GM18861 (cell line): ENCODE measurements around the gene CACNA1D.

Experiments
- ATAC-seq: cut with Tn5 transposase; IDR thresholded peaks from one replicate; pipeline ENCODE4 v1.9.1; 2021; ENCODE audit not compliant: unreplicated experiment

The CACNA1D gene

DNA sequence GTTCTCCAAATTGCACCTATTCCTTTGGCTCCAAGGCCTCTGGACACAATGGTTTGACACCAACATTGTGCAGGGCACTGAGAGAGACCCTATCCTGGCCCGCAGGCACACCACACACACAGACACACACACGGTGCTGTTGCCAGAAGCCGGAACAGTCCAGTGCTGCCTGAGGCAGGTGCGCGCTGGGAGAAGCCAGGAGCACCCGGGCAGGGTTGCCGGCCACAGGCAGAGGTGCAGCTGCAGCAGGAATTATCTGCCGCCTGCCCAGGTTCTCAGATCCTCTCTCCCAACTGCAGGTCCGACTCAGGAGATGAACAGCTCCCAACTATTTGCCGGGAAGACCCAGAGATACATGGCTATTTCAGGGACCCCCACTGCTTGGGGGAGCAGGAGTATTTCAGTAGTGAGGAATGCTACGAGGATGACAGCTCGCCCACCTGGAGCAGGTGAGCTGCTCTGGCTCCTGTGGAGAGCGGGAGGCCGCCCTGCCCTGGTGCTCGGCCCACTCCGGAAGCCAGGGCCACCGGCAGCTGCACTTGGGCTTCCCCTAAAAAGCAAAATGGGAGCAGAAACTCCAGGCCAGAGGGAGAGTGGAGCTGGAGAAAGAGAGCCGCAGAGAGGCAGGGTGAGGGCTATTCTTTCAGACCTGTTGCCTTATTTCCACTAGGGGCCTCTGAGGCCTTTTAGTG lies 308.9 kb downstream of the CACNA1D start:
- ATAC-seq: no peak

DNA sequence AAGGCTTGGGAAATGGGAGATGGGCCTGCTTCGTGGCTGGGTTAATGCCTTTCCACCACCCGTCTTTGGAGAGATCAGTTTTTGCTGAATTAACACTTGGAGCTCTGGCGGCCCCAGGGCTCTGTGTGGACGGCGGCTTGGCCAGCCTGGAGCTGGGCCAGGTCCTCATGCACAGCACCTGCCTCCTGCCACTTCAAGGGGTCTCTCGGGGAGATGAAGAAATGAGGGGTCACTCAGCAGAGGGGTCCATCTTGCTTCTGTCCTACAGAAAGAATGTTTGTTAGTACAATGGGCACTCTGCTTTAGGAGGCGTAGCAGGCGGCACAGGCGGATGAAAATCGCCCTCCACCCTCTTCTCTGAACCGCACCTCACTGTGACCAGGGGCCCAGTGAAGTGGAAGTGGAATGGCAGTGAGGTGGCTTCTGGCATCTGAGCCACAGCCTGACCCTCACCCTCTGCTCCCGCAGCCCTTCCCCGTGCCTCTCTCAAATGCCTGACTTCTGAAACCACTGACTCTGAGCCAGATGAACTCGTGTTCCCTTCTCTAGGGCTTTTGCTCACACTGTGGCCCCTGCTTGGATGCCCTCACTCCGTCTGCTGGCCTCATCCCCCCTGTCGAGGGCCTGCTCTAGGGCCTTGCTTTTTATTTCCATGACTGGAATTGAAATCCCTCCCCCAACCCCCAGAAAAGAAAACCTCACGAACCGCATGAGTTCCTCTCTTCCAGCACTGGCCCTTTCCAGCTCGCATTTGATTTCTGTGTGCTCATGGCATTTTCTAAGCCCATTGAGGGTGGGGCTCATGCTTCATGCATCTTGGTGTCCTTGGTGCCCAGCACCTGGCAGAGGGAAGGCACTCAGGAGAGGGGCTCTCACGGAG lies 309.6 kb downstream of the CACNA1D start:
- no peak for ATAC-seq

DNA sequence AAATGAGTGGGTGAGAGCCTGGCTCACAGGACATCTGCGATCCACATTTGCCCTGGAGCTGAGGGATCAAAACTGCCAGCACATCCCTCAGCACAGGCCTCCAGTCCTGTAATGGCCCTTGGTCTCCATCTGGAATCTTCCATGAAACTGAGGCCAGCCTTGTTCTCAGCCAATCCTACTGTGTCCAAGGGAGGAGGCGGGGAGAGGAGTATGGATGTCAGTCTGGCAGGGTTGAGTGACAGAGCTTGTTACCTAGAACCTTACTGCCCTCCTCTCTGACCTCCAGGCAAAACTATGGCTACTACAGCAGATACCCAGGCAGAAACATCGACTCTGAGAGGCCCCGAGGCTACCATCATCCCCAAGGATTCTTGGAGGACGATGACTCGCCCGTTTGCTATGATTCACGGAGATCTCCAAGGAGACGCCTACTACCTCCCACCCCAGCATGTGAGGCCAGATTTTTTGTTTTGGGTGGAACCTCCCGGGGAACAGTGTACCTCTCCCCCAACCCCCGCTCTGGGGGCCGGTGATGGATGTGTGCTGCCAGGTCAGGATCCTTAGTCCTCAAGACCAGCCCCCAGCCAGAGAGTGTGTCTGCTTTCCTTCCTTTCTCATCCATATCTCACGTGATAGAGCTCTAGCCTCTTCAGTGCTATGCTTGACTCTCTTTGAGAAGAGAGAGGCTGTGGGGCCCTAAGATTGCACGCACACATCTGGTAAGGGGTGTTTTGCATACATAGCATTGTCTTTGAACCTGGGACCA lies 310.5 kb downstream of the CACNA1D start:
- peak; percentile 68 for ATAC-seq

DNA sequence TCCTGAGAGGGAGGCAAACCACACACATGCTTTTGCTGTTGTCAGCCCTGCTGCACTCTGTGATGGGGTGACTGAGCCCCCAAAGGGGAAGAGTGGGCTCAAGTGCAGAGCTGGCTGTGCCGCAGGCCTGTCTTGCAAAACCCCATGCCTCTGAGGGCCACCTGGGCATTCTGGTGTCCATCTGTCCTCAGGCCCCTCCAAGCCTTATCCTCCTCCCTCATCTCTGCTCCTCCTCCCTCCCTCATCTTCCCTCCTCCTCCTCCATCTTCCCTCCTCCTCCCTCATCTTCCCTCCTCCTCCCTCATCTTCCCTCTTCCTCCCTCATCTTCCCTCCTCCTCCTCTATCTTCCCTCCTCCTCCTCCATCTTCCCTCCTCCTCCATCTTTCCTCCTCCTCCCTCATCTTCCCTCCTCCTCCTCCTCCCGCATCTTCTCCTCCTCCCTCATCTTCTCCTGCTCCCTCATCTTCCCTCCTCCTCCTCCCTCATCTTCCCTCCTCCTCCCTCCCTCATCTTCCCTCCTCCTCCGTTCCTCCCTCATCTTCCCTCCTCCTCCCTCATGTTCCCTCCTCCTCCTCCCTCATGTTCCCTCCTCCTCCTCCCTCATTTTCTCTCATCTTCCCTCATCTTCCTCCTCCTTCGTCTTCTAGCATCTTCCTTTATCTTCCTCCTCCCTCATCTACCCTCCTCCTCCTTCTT lies 311.2 kb downstream of the CACNA1D start:
- no peak for ATAC-seq

DNA sequence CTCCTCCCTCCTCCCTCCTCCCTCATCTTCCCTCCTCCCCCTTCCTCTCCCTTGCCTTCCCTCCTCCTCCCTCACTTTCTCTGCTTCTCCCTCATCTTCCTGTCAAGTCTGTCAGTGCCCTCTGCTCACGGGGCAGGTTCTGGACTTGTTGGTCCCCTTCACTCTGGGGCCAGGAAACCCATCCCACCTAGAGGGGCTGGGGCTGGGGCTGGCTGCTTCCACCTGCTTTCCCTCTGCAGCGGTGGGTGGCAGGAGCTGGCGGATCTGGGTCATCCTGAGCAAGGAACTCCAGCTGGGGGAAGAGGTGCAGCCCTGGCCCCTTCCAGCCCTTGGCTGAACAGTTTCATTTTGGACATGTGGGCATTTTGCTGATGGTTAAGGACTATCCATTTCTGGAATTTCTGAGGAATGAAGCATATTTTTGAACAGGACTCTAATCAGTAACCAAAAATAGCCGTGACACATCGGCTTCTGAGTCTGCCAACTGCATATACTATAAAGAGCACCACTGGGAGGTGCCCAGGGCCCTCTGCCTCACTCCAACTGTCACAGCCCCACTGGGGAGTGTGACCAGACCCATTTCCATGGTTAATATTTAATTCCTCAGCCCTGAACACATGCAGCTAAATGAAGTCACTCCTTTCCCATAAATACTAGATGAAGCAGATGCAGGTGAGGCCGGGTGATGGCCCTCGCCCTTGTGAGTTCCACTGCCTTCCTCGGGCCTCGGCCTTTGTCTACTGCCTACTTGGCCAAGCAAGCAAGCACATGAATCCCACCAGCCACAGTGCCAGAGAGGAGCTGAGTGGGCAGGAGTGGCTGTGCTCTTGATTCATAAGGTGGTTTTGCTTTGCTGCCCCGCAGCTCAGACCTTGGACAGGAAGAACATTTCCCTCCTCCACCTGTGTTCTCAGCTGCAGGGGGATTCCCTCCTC lies 312.0 kb downstream of the CACNA1D start:
- peak; percentile 52 for ATAC-seq

DNA sequence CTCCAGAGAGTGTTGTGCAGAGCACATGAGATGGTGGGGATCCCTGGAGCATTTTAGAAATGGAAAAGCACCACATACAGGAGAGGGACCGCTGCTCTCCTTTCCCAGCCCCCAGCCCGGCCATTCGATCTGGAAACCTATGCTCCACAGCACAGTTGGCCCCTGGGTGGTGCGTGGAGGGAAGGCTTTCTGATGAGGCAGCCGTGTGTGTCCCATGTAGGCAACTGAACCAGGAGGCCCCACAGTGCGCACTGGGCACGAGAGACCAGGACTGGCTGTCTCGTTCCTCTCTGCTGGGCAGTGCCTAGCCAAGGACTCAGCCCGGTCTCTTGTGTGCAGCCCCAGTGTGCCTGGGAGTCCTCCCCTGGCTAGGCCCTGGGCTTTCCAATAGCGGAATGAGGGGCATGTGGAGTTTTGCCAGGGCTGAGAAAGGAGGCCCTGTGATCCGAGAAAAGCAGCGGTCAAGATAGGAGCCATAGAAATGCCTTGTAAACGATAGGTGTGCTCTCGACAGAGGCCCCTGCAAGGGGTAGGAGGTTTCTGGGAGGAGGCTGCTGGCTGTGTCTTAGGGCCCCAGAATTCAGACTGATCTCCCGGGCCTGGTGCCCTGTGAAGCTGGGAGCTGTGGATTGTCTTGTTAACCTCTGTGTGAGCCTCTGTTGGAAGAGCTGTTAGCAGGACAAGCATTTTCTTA lies 312.9 kb downstream of the CACNA1D start:
- ATAC-seq: no peak

DNA sequence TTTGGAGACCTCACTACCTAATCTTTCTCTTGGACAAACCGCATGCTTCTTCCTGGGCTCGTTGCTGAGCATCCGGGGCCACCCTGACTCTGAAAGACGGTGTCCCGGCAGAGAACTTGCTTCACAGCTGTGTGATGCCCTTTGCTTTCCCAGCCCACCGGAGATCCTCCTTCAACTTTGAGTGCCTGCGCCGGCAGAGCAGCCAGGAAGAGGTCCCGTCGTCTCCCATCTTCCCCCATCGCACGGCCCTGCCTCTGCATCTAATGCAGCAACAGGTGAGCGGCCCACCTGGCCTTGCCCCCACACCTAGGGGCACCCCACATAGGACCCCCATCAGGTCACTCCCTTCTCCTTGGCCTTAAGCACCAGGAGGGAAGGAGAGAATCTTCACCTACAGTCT lies 314.1 kb downstream of the CACNA1D start:
- no peak for ATAC-seq

DNA sequence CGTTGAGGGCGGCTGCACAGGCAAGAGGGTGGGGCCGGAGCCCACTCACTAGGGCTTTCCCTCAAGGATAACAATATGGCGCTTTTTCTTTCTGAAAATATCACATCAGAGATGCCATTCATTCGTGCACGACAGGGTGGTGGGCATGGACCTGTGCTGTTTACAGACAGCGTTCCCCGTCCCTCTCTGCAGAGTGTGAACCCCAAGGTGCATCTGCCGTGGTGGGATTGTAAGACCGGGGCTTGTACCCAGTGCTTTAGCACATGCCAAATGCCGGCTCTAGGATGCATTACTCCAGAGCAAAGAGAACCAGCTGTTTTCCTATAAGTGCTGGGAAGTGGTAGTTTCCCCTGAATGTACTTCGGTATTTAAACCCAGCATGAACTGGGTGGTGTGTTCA lies 314.9 kb downstream of the CACNA1D start:
- ATAC-seq: no peak

DNA sequence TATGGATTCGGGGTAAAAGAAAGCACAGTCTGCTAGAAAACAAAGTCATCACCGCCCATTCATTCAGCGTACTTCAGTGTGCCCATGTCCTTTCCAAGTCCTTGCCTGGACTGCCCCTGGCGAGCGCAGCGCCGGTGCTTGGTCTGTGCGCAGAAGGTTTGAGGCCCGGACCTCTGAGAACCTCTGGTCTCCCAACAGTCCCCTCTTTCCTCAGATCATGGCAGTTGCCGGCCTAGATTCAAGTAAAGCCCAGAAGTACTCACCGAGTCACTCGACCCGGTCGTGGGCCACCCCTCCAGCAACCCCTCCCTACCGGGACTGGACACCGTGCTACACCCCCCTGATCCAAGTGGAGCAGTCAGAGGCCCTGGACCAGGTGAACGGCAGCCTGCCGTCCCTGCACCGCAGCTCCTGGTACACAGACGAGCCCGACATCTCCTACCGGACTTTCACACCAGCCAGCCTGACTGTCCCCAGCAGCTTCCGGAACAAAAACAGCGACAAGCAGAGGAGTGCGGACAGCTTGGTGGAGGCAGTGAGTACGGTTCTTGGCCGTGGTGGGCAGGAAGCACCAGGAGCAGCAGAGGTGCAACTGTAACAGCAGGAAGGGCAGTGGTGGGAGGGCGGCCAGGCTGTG lies 315.5 kb downstream of the CACNA1D start:
- no peak for ATAC-seq

DNA sequence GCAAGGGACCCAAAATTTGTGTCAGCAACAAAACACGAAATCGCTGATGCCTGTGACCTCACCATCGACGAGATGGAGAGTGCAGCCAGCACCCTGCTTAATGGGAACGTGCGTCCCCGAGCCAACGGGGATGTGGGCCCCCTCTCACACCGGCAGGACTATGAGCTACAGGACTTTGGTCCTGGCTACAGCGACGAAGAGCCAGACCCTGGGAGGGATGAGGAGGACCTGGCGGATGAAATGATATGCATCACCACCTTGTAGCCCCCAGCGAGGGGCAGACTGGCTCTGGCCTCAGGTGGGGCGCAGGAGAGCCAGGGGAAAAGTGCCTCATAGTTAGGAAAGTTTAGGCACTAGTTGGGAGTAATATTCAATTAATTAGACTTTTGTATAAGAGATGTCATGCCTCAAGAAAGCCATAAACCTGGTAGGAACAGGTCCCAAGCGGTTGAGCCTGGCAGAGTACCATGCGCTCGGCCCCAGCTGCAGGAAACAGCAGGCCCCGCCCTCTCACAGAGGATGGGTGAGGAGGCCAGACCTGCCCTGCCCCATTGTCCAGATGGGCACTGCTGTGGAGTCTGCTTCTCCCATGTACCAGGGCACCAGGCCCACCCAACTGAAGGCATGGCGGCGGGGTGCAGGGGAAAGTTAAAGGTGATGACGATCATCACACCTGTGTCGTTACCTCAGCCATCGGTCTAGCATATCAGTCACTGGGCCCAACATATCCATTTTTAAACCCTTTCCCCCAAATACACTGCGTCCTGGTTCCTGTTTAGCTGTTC lies 316.9 kb downstream of the CACNA1D start:
- ATAC-seq: no peak

DNA sequence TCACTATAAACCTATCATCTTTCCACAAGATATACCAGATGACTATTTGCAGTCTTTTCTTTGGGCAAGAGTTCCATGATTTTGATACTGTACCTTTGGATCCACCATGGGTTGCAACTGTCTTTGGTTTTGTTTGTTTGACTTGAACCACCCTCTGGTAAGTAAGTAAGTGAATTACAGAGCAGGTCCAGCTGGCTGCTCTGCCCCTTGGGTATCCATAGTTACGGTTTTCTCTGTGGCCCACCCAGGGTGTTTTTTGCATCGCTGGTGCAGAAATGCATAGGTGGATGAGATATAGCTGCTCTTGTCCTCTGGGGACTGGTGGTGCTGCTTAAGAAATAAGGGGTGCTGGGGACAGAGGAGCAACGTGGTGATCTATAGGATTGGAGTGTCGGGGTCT lies 318.0 kb downstream of the CACNA1D start:
- ATAC-seq: no peak

DNA sequence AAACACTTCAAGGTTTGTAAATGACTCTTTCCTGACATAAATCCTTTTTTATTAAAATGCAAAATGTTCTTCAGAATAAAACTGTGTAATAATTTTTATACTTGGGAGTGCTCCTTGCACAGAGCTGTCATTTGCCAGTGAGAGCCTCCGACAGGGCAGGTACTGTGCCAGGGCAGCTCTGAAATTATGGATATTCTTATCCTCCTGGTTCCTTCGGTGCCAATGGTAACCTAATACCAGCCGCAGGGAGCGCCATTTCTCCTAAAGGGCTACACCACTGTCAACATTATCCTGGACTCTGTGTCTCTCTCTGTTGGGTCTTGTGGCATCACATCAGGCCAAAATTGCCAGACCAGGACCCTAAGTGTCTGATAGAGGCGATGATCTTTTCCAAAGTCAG lies 318.8 kb downstream of the CACNA1D start:
- ATAC-seq: no peak

DNA sequence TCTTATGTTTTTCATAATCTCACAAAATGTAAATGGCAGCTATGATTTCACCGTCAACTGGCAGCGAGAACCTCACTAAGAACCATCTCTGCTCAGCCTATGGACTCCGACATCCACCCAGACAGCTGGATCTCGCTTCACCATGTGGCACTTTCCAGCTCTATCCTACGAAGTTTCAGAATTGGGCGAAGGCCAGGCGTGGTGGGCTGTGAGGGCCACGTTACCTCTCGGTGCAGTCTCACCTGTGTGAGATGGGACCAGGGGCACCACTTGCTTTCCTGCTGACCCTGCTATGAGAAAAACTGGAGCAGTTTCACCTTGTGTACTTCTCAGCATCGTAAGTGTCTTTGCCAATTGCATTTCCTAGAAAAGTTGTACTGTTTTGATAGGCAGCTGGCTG lies 319.5 kb downstream of the CACNA1D start:
- no peak for ATAC-seq

DNA sequence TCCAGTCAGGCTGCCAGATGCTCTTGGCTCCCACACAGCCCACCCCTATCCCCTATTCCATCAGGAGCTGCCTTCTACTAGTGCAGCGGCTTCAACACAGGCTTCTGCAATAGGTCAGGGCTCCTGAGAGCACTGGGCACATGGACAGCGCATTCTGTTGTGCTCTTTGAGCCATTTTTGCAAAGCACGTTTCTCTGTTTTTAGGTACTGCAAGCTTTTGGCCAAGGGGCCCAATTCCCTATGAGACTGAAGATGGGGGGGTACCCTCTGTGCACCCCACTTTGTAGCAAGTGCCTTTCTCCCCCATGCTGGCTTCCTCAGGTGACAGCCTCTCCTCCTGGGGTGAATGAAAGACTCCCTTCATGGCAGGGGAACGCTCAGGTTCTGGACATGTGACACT lies 320.7 kb downstream of the CACNA1D start:
- no peak for ATAC-seq

DNA sequence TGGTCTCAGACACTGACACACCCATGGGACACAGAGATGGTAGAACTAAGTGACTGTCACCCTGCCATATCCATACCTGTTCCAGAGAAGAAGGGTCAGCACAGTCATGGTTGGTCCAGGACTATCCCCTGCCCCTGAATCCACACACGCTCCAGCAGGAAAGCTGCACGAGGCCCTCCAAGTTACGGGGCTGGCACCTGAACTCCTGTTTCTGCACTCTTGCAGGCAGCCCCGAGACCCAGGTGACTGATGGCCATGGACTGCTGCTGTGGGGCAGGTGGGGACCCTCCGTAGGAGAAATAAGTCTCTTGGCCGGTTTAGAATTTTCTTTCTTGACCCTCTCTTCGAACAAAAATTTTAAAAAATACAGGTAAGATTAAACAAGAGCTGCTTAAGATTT lies 321.2 kb downstream of the CACNA1D start:
- no peak for ATAC-seq

DNA sequence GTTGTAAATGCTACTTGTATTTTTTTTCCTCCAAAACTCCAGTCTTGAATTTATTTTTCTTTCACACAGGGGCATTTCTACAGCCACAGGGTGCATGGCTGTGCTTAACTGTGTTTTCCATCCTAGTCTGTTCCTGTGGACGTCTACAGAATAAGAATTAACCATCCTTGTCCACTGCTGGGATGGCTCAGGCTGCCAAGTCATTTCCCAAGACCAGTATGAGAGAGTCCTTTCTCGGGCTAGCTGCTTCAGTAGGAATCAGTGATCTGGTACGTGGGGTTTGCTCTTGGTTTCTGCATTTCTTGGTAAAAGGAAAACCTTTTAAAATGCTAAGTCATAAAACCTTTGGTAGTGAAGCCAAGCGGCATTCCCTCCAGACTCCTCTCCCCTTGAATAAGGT lies 322.0 kb downstream of the CACNA1D start:
- ATAC-seq: no peak

DNA sequence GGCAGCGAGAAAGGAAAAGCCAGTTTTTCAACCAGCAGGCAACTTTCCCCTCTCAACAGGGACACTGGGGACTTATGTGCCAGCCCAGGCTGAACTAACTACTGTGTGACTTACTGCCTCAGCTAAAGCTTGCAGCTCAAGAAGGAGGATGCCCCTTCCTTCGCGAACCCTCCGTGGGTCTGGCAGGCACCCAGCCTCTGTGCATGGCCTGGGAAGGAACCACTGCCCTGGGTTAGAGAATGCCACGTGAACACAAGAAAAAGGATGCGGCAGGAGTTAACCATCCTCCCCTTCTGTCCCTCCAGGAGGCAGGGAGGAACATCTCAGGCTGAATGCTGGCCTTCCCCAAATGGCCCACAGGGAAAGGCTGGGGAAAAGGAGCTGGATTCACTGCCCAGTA lies 322.8 kb downstream of the CACNA1D start:
- ATAC-seq: no peak

DNA sequence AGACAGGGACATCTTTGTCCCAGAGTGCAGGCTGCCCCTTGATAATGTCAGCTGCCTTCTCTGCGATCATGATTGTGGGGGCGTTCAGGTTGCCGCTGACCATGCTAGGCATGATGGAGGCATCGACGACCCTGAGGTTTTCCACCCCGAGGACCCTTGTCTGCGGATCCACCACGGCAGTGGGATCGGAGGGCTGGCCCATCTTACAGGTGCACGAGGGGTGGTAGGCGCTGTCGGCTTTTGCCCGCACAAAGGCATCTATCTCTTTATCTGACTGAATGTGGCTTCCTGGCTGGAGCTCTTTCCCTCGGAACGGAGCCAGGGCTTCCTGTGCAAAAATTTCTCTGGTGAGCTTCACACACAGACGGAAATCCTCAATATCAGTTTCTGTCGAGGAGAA lies 323.4 kb downstream of the CACNA1D start:
- no peak for ATAC-seq
